GM18873 (cell line): ENCODE measurements around the gene SPSB1.

ENCODE experiments used
- ATAC-seq: cut with Tn5 transposase; IDR thresholded peaks from one replicate; pipeline ENCODE4 v1.9.1; 2021; ENCODE audit warnings: mild to moderate bottlenecking, moderate library complexity, moderate number of reproducible peaks; ENCODE audit not compliant: unreplicated experiment, low FRiP score

The SPSB1 gene

GRCh38 chr1:9317072-9317471, 24.4 kb downstream of the SPSB1 start:
- no peak for ATAC-seq

GRCh38 chr1:9317591-9318417, 25.1 kb downstream of the SPSB1 start:
- no peak for ATAC-seq

GRCh38 chr1:9319208-9319788, 26.6 kb downstream of the SPSB1 start:
- ATAC-seq = no peak

- no peak for ATAC-seq
Observed at GRCh38 chr1:9319789-9320519, 27.3 kb downstream of the SPSB1 start.

- no peak for ATAC-seq
Observed at GRCh38 chr1:9320520-9321479, 28.1 kb downstream of the SPSB1 start.

- no peak for ATAC-seq
Observed at GRCh38 chr1:9321480-9321849, 28.8 kb downstream of the SPSB1 start.

- no peak for ATAC-seq
Observed at GRCh38 chr1:9321986-9322660, 29.4 kb downstream of the SPSB1 start.

GRCh38 chr1:9322661-9323244, 30.1 kb downstream of the SPSB1 start:
- ATAC-seq = no peak

GRCh38 chr1:9324246-9325096, 31.8 kb downstream of the SPSB1 start:
- ATAC-seq = no peak

- no peak for ATAC-seq
Observed at GRCh38 chr1:9326596-9326995, 33.9 kb downstream of the SPSB1 start.

GRCh38 chr1:9328201-9328600, 35.5 kb downstream of the SPSB1 start:
- ATAC-seq = no peak

- ATAC-seq = no peak
Observed at GRCh38 chr1:9328715-9329114, 36.0 kb downstream of the SPSB1 start.

- no peak for ATAC-seq
Observed at GRCh38 chr1:9331016-9331415, 38.3 kb downstream of the SPSB1 start.

GRCh38 chr1:9331558-9332346, 39.1 kb downstream of the SPSB1 start:
- no peak for ATAC-seq

- ATAC-seq = no peak
Observed at GRCh38 chr1:9332513-9333143, 39.9 kb downstream of the SPSB1 start.

GRCh38 chr1:9338397-9339246, 45.9 kb downstream of the SPSB1 start:
- no peak for ATAC-seq
